ENCODE measurements around the gene GNB3. TPM values are rescaled to one million over a fixed set of nuclear protein-coding genes. Genes with fewer than 3 reads are reported as not detected.
"Not testable (repeated sequence)": the region's sequence is repeated elsewhere in the genome, so short reads cannot be mapped to it uniquely, and the experiment has no call there.

Gene GNB3
- total and polyA plus RNA-seq, 8 donors: 0.89 to 12.6 (median 1.8) TPM

GRCh38 chr12:6871052-6871957 lies 30.6 kb downstream of the GNB3 start:
- intact Hi-C loops (cut with DNase I): no loop called here
- no peaks in the 10 kb centered on the region for H3K9me3 ChIP-seq
- peaks cover 9 to 27% (median 14%) of the 10 kb centered on the region in 3 donors for H3K4me1 ChIP-seq
- no peak overlapping the region for H3K27ac ChIP-seq
- 72 to 73% methylated on average over 12 of the region's 12 CpGs for WGBS, 2 donors
- FAIRE-seq (no peak), DNase-seq (peak in 1 of 6 donors; percentile 67), ATAC-seq (no peak)
- H3K4me3 ChIP-seq: no peak overlapping the region
- peaks cover 0 to 11% (median 0%) of the 10 kb centered on the region in 3 donors for H3K36me3 ChIP-seq
- no peak for TF ChIP-seq CTCF (IDR thresholded peaks at IDR 0.05)
- H3K27me3 ChIP-seq: no peaks in the 10 kb centered on the region

- Histone ChIP-seq H3K36me3 (peaks cover 0 to 11% (median 0%) of the 10 kb centered on the region in 3 donors), H3K27ac (peak overlapping the region; percentile 31 to 74 (median 52)), H3K4me1 (peaks cover 9 to 23% (median 14%) of the 10 kb centered on the region in 3 donors), H3K27me3 (no peaks in the 10 kb centered on the region), H3K4me3 (peak overlapping the region; percentile 67 to 82 (median 78)), H3K9me3 (no peaks in the 10 kb centered on the region)
- intact Hi-C loops (cut with DNase I): no loop called here
- no peak for FAIRE-seq
- 1 to 2% methylated on average over 39 to 40 of the region's 40 CpGs for WGBS, 2 donors
- ATAC-seq: peak; percentile 67 to 83 (median 78)
- peak; percentile 95 to 98 (median 96) for TF ChIP-seq CTCF (IDR thresholded peaks at IDR 0.05)
- DNase-seq: peak; percentile 76 to 96 (median 88)
These were observed 31.6 kb downstream of the GNB3 start for GRCh38 chr12:6872073-6873048.

- peaks cover 0 to 11% (median 0%) of the 10 kb centered on the region in 3 donors for H3K36me3 ChIP-seq
- TF ChIP-seq CTCF (IDR thresholded peaks at IDR 0.05): no peak
- peak; percentile 97 to 100 (median 98) for DNase-seq
- no peak for FAIRE-seq
- H3K4me3 ChIP-seq: peak within 1 kb of the TSS; percentile 67 to 82 (median 78)
- peak; percentile 91 to 94 (median 92) for ATAC-seq
- peak within 1 kb of the TSS; percentile 31 to 81 (median 64) for H3K27ac ChIP-seq
- no peaks in the 10 kb centered on the region for H3K27me3 ChIP-seq
- H3K4me1 ChIP-seq: peaks cover 9 to 23% (median 13%) of the 10 kb centered on the region in 3 donors
- H3K9me3 ChIP-seq: no peaks in the 10 kb centered on the region
- intact Hi-C loops (cut with DNase I): no loop called here
- WGBS, 2 donors: 0 to 1% methylated on average over 46 to 66 of the region's 66 CpGs
These were observed 32.6 kb downstream of the GNB3 start, which contains the start of gene SPSB2 for GRCh38 chr12:6873094-6874014. Gene SPSB2, minus strand, starts transcription at chr12:6873303. Its CDS starts 402 bp downstream, at chr12:6872901.

GRCh38 chr12:6874015-6874368 lies 33.3 kb downstream of the GNB3 start:
- ATAC-seq; FAIRE-seq; H3K9me3 ChIP-seq; H3K27me3 ChIP-seq; intact Hi-C loops (cut with DNase I): not testable (repeated sequence)
- 51 to 53% methylated on average over 9 of the region's 9 CpGs for WGBS, 2 donors
- Histone ChIP-seq H3K4me3 (peak overlapping the region; percentile 67 to 82 (median 78)), H3K27ac (peak overlapping the region in 3 of 4 donors; percentile 53 to 81 (median 74)), H3K36me3 (peaks cover 0 to 11% (median 0%) of the 10 kb centered on the region in 3 donors), H3K4me1 (peaks cover 7 to 19% (median 9%) of the 10 kb centered on the region in 3 donors)
- peak in 1 of 6 donors; percentile 11 for DNase-seq

GRCh38 chr12:6879824-6880223 lies 39.1 kb downstream of the GNB3 start:
- H3K4me1 ChIP-seq; H3K27ac ChIP-seq; FAIRE-seq; H3K27me3 ChIP-seq; ATAC-seq; intact Hi-C loops (cut with DNase I); H3K4me3 ChIP-seq; H3K36me3 ChIP-seq; DNase-seq; H3K9me3 ChIP-seq: not testable (repeated sequence)
- WGBS, 2 donors: 88 to 95% methylated on average over 11 of the region's 11 CpGs

Measured in pancreas (tissue), 10 donors.